Skeletal muscle cell (primary cell): Measurements from ENCODE around the gene AP1G1.
A peak's percentile ranks its signal among the peaks of the same experiment; 100 is the strongest.

ENCODE experiments used
- DNase-seq: peaks from one replicate; pipeline ENCODE4 v3.0.0-alpha.2; 2010; ENCODE audit warnings: low read depth
- H3K4me3 ChIP-seq: 2 replicates; pipeline ENCODE4 v1.5.1; 2011; ENCODE audit warnings: low read depth, mild to moderate bottlenecking, control low read depth, low read length, moderate library complexity

Gene AP1G1

GRCh38 chr16:71767060-71767900 is 41.4 kb downstream of the AP1G1 start:
- no peak for DNase-seq
- no peak overlapping the region for H3K4me3 ChIP-seq

GRCh38 chr16:71762186-71762585 is 46.4 kb downstream of the AP1G1 start:
- no peak overlapping the region for H3K4me3 ChIP-seq
- no peak for DNase-seq

GRCh38 chr16:71761097-71761496 is 47.5 kb downstream of the AP1G1 start:
- DNase-seq = no peak
- no peak overlapping the region for H3K4me3 ChIP-seq

- no peak for DNase-seq
- H3K4me3 ChIP-seq = no peak overlapping the region
Measured at GRCh38 chr16:71758293-71758760, 50.3 kb downstream of the AP1G1 start.

- no peak for DNase-seq
- no peak overlapping the region for H3K4me3 ChIP-seq
Measured at GRCh38 chr16:71754652-71755051, 54.0 kb downstream of the AP1G1 start.

- no peak for DNase-seq
- no peak overlapping the region for H3K4me3 ChIP-seq
Measured at GRCh38 chr16:71754108-71754507, 54.5 kb downstream of the AP1G1 start.

- DNase-seq = no peak
- no peak overlapping the region for H3K4me3 ChIP-seq
Measured at GRCh38 chr16:71748226-71748625, 60.4 kb downstream of the AP1G1 start.

GRCh38 chr16:71746442-71747046 is 62.1 kb downstream of the AP1G1 start:
- no peak for DNase-seq
- H3K4me3 ChIP-seq = no peak overlapping the region

GRCh38 chr16:71738855-71739254 is 69.8 kb downstream of the AP1G1 start:
- DNase-seq = no peak
- H3K4me3 ChIP-seq = no peak overlapping the region

- no peak overlapping the region for H3K4me3 ChIP-seq
- DNase-seq = no peak
Measured at GRCh38 chr16:71737501-71737900, 71.1 kb downstream of the AP1G1 start.

- no peak overlapping the region for H3K4me3 ChIP-seq
- no peak for DNase-seq
Measured at GRCh38 chr16:71734511-71734910, 74.1 kb downstream of the AP1G1 start.

- no peak overlapping the region for H3K4me3 ChIP-seq
- DNase-seq = no peak
Measured at GRCh38 chr16:71732587-71732986, 76.0 kb downstream of the AP1G1 start.

- no peak for DNase-seq
- no peak overlapping the region for H3K4me3 ChIP-seq
Measured at GRCh38 chr16:71727551-71728324, 80.9 kb downstream of the AP1G1 start.

- no peak overlapping the region for H3K4me3 ChIP-seq
- DNase-seq = no peak
Measured at GRCh38 chr16:71726476-71727315, 81.9 kb downstream of the AP1G1 start.

- peak within 1 kb of the TSS; percentile 78 for H3K4me3 ChIP-seq
- DNase-seq = no peak
Measured at GRCh38 chr16:71724320-71724751, 84.3 kb downstream of the AP1G1 start, which contains the start of gene PHLPP2. TSS of gene PHLPP2 (minus strand) at chr16:71724701. CDS start at chr16:71714795, 9,906 bp downstream.

GRCh38 chr16:71723537-71724319 is 84.9 kb downstream of the AP1G1 start:
- no peak for DNase-seq
- H3K4me3 ChIP-seq = peak overlapping the region; percentile 78

GRCh38 chr16:71722801-71723536 is 85.7 kb downstream of the AP1G1 start:
- H3K4me3 ChIP-seq = peak overlapping the region; percentile 78
- no peak for DNase-seq
